ENCODE data around the gene OR4M2.
"Not testable (repeated sequence)": the region's sequence is repeated elsewhere in the genome, so short reads cannot be mapped to it uniquely, and the experiment has no call there.

Gene OR4M2

GRCh38 chr15:22080227-22080626 is at the start of gene OR4M2:
Gene OR4M2 (plus strand): TSS chr15:22080527. CDS start chr15:22080625, 98 bp downstream.
- FAIRE-seq: not testable (repeated sequence)

GRCh38 chr15:22069267-22069666 is 11.1 kb upstream of the OR4M2 start:
- FAIRE-seq: not testable (repeated sequence)

GRCh38 chr15:22081386-22081785 is 1.1 kb downstream of the OR4M2 start:
- FAIRE-seq: not testable (repeated sequence)

- not testable (repeated sequence) for FAIRE-seq
Observed at GRCh38 chr15:22098616-22099253, 18.4 kb downstream of the OR4M2 start.

- FAIRE-seq: not testable (repeated sequence)
Observed at GRCh38 chr15:22099289-22099891, 19.1 kb downstream of the OR4M2 start.

GRCh38 chr15:22122033-22122432 is 41.7 kb downstream of the OR4M2 start:
- FAIRE-seq: not testable (repeated sequence)

Data from G401.6 (cell line).